ENCODE measurements around the gene REG3G.
"Not testable (repeated sequence)": the region's sequence is repeated elsewhere in the genome, so short reads cannot be mapped to it uniquely, and the experiment has no call there.

The REG3G gene

GRCh38 chr2:79026061-79026460 is 559 bp downstream of the REG3G start:
- no peak for DNase-seq

DNA sequence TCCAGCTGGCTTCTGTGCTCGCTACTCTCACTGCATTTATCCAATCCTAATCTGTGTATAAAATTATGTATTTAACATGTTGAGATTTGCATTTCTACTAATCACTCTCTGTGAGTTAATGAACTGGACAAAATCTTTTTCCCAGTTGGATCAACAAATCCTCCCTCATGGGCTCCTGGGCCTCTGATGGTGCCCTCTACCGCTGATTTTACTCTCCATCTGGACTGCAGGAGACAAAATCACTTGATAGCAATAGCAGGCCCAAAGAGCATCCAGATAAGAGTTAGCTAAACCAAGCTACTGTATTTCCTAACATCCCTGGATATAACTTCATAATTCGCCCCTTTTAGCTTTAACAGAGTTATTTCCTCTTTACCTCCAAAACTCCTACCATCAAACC is 14.4 kb downstream of the REG3G start:
- no peak for DNase-seq

DNA sequence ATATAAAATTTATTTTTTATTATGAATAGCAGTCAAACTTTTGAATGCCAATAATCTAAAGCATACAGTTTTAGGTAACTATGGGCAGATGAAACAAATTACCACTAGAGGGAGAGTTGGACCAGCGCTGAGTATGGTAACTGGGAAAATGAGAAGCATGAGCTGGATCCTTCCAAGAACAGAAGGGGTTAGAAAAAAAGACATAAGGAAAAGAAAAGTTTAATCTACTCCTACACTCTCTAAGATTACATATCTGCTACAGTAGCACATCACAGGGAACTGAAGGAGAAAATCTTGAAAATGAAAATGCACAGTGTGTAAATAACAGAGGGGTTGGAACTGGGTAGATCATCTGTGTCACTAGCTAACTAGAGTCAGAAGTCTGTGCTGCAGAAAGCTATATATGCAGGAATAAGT is 15.5 kb downstream of the REG3G start:
- no peak for DNase-seq

GRCh38 chr2:79053486-79053885 is 28.0 kb downstream of the REG3G start:
- not testable (repeated sequence) for DNase-seq

DNA sequence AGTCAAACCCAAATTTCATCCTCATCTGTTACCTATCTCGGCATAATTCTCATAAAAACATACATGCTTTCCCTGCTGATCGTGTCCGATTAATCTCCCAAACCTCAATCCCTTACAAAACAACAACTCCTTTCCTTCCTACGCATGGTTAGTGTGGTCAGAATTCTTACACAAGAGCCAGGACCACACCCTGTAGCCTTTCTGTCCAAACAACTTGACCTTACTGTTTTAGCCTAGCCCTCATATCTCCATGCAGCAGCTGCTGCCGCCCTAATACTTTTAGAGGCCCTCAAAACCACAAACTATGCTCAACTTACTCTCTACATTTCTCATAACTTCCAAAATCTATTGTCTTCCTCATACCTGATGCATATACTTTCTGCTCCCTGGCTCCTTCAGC is 29.3 kb downstream of the REG3G start:
- DNase-seq, result not testable (repeated sequence)

GRCh38 chr2:79065201-79065600 is 39.7 kb downstream of the REG3G start:
- DNase-seq, result no peak

GRCh38 chr2:79071078-79071477 is 45.6 kb downstream of the REG3G start:
- DNase-seq, result no peak
